GM12801 (cell line): ENCODE measurements around the gene CCBE1.

Experiments used
- TF ChIP-seq, protein P1 (sequence below): IDR thresholded peaks from one replicate; pipeline ENCODE4 v1.5.1; 2011; ENCODE audit warnings: control low read depth; ENCODE audit not compliant: insufficient read length; ENCODE audit errors: extremely low read depth

Gene CCBE1

DNA sequence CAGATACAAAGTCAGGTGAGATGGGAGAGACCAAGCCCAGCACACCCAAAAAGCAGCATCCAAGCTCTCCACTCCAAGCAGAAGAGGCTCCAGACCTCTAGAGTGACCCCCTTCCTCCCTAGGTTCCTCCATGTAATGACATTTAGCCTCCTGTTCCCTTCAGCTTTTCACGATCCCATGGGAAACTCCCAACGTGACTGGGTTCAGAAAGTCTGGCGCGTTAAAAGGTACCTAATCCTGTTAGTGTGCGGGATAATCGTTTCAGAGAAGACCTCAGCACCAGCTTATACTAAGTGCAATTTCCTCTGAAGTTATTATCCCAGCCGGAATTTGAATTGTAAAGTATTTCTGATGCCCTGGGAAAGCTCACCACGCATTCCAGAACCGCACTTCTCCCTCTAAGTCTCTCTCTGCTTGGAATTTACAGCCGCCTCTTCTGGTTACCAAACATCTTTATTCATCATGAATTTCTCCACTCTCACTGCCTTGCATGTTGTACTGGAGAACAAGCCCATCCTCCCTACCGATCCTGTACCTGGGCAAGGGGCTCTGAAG lies 46.9 kb downstream of the CCBE1 start:
- TF ChIP-seq, protein P1, sequence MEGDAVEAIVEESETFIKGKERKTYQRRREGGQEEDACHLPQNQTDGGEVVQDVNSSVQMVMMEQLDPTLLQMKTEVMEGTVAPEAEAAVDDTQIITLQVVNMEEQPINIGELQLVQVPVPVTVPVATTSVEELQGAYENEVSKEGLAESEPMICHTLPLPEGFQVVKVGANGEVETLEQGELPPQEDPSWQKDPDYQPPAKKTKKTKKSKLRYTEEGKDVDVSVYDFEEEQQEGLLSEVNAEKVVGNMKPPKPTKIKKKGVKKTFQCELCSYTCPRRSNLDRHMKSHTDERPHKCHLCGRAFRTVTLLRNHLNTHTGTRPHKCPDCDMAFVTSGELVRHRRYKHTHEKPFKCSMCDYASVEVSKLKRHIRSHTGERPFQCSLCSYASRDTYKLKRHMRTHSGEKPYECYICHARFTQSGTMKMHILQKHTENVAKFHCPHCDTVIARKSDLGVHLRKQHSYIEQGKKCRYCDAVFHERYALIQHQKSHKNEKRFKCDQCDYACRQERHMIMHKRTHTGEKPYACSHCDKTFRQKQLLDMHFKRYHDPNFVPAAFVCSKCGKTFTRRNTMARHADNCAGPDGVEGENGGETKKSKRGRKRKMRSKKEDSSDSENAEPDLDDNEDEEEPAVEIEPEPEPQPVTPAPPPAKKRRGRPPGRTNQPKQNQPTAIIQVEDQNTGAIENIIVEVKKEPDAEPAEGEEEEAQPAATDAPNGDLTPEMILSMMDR: no peak

DNA sequence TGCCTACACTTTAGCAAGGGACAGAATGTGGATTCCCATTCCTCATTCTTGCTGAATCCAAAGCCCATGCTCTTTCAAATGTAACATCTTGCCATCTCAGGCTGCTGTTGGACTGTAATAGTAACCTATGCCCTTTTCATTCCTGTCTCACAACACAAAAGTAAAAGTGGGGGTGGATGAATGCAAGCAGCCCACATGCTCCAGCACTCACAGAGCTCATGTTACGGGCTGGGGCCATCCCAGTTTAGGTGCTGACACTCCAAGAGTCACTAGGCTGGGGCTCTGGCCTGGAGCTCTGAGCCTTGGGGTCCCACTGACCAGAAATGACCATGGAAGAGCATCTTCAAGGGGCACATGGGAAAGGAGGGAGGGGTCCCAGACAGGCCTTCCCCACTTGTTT lies 47.6 kb downstream of the CCBE1 start:
- TF ChIP-seq, protein P1: no peak

DNA sequence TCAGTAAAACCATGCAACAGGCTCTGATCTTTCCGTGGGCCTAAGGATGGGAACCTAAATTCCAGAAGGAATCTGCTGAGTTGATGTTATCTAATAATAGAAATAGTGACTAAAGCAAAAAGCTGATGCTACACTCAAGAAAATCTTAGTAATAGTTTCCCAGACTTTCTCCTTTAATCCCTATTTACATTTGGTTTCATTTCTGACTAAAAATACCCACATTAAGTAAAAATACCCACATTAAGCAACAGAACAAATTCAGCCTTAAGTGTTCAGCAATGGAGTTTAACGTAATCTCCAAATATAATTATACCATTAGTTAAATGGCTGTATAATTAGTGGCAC lies 50.3 kb downstream of the CCBE1 start:
- TF ChIP-seq, protein P1: no peak

DNA sequence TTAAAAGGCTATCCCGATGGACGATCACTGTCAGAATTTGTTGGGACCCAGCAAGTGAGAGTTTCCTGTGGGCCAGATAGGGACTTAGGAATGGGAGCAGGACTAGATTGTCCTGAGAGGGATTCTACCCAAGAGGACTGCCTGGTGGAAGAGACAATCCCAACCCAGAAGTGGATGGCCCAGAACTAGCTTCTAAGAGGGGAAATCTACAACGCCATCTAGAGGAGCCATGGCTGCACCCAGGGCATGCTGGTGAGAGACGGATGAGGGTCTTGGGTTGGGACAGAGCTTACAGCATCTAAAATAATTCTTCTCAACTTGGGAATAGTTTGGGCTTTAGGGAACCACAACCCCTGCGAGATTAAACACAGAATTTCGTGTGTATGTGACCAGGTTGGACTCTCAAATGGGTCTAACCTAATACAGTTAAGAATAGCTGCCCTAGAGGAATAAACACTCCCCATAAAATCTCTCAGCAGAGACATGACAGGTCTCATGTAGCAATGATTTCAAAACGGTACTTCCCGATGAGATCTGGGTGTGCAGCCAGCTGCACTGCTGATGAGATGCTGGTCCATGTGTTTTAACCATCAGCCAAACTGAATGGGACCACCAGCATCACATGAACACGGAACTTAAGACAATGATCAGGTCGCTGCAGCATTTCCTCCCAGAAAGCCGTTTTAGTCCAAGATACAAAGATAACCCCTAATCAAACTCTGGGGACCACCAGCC lies 50.8 kb downstream of the CCBE1 start:
- TF ChIP-seq, protein P1: no peak

DNA sequence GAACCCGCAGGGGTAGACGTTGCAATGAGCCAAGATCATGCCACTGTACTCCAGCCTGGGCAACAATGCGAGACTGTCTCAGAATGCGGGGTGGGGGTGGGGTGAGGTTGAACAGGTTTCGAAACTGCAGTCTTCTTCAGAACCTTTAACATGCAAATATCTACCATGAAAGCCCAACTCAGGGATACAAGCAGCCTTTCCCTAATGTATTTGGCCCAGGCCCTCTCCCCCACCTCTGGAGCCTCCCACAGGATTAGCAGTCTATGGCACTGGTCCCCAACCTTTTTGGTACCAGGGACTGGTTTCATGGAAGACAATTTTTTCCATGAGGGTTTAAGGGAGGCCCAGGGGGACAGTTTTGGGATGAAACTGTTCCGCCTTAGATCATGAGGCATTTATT lies 53.5 kb downstream of the CCBE1 start:
- TF ChIP-seq, protein P1: no peak

DNA sequence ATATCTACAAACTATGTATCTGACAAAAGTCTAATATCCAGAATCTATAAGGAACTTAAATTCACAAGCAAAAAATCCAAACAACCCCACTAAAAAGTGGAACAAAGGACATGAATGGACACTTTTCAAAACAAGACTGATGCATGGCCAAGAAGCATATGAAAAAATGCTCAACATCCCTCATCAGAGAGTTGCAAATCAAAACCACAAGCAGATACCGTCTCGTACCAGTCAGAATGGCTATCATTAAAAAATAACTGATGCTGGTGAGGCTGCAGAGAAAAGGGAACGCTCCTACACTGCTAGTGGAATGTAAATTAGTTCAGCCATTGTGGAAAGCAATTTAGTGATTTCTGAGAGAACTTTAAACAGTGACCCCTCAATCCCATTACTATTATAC lies 56.5 kb downstream of the CCBE1 start:
- TF ChIP-seq, protein P1: no peak

DNA sequence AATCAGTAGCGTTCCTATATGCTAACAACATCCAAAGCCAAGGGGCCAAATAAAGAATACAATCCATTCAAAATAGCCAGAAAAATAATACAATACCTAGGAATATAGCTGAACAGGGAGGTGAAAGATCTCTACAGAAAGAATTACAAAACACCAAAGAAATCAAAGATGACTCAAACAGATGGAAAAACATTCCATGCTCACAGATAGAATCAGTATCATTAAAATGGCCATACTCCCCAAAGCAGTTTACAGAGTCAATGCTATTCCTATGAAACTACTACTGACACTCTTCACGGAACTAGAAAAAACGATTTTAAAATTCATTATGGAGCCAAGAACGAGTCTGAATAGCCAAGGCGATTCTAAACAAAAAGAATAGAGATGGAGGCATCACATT lies 57.4 kb downstream of the CCBE1 start:
- TF ChIP-seq, protein P1: no peak
